ENCODE results near the gene ARHGEF1.

- TF ChIP-seq EZH2 (IDR thresholded peaks at IDR 0.05; ENCODE audit: low read length, unreplicated experiment) (no peak), CTCF (conservative IDR thresholded peaks at IDR 0.05; ENCODE audit: low read depth, low read length) (no peak), EZH2phosphoT487 (IDR thresholded peaks at IDR 0.05; ENCODE audit: borderline replicate concordance, low read length) (no peak)
Measured at GRCh38 chr19:41910992-41911888, 28.3 kb downstream of the ARHGEF1 start.
